Rectal smooth muscle tissue (tissue), 1 donor: ENCODE measurements around the gene PTTG1.
A peak's percentile ranks its signal among the peaks of the same experiment; 100 is the strongest.
"Not testable (repeated sequence)": the region's sequence is repeated elsewhere in the genome, so short reads cannot be mapped to it uniquely, and the experiment has no call there.

Source experiments
- H3K27ac ChIP-seq: one replicate; pipeline ENCODE4 v1.7.0; 2013; ENCODE audit warnings: low read depth, low read length, inconsistent platforms
- H3K27me3 ChIP-seq: one replicate; pipeline ENCODE4 v1.7.0; 2013; ENCODE audit warnings: low read length; ENCODE audit not compliant: control insufficient read depth, insufficient read depth
- H3K36me3 ChIP-seq: one replicate; pipeline ENCODE4 v1.7.0; 2013; ENCODE audit warnings: low read length; ENCODE audit not compliant: control insufficient read depth, insufficient read depth
- H3K4me1 ChIP-seq: one replicate; pipeline ENCODE4 v1.7.0; 2013; ENCODE audit warnings: low read length; ENCODE audit not compliant: control insufficient read depth, insufficient read depth
- H3K4me3 ChIP-seq: one replicate; pipeline ENCODE4 v1.7.0; 2013; ENCODE audit warnings: low read length
- H3K9ac ChIP-seq: one replicate; pipeline ENCODE4 v1.7.0; 2013; ENCODE audit warnings: low read length

Gene PTTG1

GRCh38 chr5:160432787-160433186 is 11.1 kb downstream of the PTTG1 start:
- H3K27me3 ChIP-seq = no peaks in the 10 kb centered on the region
- H3K27ac ChIP-seq = no peak overlapping the region
- H3K9ac ChIP-seq = no peak overlapping the region
- H3K36me3 ChIP-seq = no peaks in the 10 kb centered on the region
- H3K4me1 ChIP-seq = no peaks in the 10 kb centered on the region
- H3K4me3 ChIP-seq = no peak overlapping the region

- Histone ChIP-seq H3K27ac (no peak overlapping the region), H3K36me3 (no peaks in the 10 kb centered on the region), H3K4me3 (no peak overlapping the region), H3K4me1 (no peaks in the 10 kb centered on the region), H3K9ac (no peak overlapping the region), H3K27me3 (no peaks in the 10 kb centered on the region)
Observed at GRCh38 chr5:160434022-160434531, 12.4 kb downstream of the PTTG1 start.

DNA sequence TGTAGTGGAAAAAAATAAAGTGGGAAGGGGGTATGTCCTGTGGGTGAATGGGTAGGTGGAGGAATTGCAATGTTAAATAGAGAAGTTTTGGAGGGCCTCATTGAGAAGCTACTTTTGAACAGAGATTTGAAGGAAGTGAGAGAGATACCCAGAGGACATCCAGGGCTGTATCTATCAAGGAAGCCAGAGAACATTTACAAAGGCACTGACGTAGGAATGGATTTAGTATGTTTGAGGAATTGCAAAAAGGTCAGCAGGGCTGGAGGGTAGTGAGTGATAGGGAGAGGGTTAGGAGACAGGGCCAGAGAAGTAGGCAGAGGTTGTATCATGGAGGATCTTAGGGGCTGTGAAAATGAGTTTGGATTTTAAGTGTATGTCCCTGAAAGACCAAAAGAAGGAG is 13.9 kb downstream of the PTTG1 start:
- no peak overlapping the region for H3K27ac ChIP-seq
- no peaks in the 10 kb centered on the region for H3K27me3 ChIP-seq
- no peak overlapping the region for H3K9ac ChIP-seq
- H3K4me3 ChIP-seq = no peak overlapping the region
- H3K4me1 ChIP-seq = no peaks in the 10 kb centered on the region
- no peaks in the 10 kb centered on the region for H3K36me3 ChIP-seq

GRCh38 chr5:160436017-160436416 is 14.4 kb downstream of the PTTG1 start:
- Histone ChIP-seq H3K4me3 (no peak overlapping the region), H3K9ac (no peak overlapping the region), H3K27me3 (no peaks in the 10 kb centered on the region), H3K27ac (no peak overlapping the region), H3K4me1 (no peaks in the 10 kb centered on the region), H3K36me3 (no peaks in the 10 kb centered on the region)

GRCh38 chr5:160436661-160437060 is 15.0 kb downstream of the PTTG1 start:
- not testable (repeated sequence) for H3K27ac ChIP-seq, H3K36me3 ChIP-seq, H3K27me3 ChIP-seq, H3K4me1 ChIP-seq, H3K9ac ChIP-seq, H3K4me3 ChIP-seq

GRCh38 chr5:160437271-160437670 is 15.6 kb downstream of the PTTG1 start:
- Histone ChIP-seq H3K4me1 (no peaks in the 10 kb centered on the region), H3K27ac (no peak overlapping the region)

DNA sequence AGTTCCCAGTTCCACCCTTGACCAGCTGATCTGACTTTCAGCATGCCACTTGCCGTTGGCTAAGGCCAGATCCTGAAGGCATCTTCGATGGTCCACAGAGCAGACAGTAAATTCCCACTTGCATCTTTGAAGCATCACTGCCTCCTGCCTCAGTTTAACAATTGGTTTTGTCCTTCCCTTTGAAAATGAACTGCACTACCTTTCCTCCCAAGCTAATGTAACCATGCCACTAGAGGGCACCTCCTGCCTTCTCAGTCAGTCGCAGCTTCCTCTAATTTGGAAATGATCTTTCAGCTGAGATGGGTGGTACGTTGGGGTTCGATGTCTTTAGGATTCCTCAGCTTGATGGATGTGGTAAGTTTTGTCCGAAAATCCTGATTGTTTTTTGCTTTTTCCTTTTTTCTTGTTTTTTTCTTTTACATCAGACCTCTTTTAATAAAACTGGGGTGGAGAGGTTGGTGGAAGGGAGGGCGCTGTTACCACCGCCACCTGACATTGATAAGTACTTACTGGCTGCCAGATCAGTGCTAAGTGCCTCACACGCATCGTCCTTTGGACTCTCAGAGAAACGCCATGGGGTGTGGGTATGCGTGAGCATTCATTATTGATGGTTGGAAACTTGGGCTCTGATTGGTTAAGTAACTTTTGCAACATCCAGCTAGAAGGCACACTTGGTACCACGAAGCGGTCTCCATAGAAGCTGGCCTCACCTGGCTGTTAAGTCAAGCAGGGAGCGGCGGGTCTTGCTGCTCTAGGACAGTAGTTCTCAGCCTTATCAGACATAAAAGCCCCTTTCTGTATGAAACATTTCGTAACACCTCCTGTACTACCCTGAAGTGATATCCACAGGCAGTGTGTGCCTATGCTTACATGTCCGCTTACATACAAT is 16.9 kb downstream of the PTTG1 start:
- H3K4me3 ChIP-seq = peak overlapping the region; percentile 54
- H3K9ac ChIP-seq = no peak overlapping the region
- H3K27me3 ChIP-seq = no peaks in the 10 kb centered on the region
- H3K36me3 ChIP-seq = no peaks in the 10 kb centered on the region
- H3K27ac ChIP-seq = no peak overlapping the region
- no peaks in the 10 kb centered on the region for H3K4me1 ChIP-seq

More at GRCh38 chr5:160437271-160437670, 15.6 kb downstream of the PTTG1 start:
- H3K36me3 ChIP-seq = no peaks in the 10 kb centered on the region
- H3K27me3 ChIP-seq = no peaks in the 10 kb centered on the region
- no peak overlapping the region for H3K4me3 ChIP-seq
- H3K9ac ChIP-seq = no peak overlapping the region

DNA sequence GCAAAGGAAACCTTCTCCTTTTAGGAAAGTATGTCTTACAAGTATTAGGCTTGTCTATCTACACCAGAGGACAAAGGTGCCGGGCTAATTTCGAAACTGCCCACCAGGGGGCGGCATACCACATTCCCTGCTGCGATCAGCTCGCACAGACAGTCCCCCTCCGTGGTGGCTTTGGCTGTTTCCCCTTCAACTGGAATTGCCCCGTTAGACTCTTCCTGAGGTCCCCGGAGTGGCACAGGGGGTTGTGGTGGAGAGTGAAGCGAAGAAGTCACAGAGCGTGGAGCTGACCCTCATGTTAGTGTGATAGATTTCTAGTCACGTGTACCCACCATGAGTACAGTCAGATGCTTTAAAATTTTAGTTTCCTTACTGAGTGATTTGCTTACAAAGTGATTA is 17.5 kb downstream of the PTTG1 start:
- Histone ChIP-seq H3K27me3 (no peaks in the 10 kb centered on the region), H3K4me1 (no peaks in the 10 kb centered on the region), H3K27ac (no peak overlapping the region), H3K4me3 (peak overlapping the region; percentile 54), H3K9ac (peak overlapping the region; percentile 4), H3K36me3 (no peaks in the 10 kb centered on the region)

DNA sequence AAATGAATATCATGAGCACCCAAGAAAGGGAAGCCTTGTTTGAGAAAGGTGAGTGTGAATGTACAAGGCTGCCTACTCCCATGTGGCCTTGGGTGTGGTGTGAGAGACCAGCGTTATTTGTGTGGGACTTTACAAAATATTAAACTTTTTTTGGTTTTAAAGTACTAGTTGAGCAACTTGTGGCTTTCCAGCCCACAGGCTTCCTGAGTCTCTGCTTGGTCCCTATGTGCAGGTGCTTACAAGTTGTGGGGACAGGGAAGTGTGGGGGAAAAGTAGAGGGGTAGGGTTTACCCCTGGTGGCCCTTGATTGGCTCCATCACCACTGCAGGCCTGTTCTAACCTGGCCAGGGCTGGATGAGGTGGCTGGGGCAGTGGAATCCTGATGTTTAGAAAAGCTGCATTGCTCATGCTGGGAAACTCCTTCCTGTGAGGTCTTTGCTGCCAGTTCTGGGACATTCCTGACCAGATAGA is 19.7 kb downstream of the PTTG1 start:
- Histone ChIP-seq H3K36me3 (no peaks in the 10 kb centered on the region), H3K9ac (no peak overlapping the region), H3K4me3 (no peak overlapping the region), H3K4me1 (no peaks in the 10 kb centered on the region), H3K27ac (no peak overlapping the region), H3K27me3 (no peaks in the 10 kb centered on the region)

DNA sequence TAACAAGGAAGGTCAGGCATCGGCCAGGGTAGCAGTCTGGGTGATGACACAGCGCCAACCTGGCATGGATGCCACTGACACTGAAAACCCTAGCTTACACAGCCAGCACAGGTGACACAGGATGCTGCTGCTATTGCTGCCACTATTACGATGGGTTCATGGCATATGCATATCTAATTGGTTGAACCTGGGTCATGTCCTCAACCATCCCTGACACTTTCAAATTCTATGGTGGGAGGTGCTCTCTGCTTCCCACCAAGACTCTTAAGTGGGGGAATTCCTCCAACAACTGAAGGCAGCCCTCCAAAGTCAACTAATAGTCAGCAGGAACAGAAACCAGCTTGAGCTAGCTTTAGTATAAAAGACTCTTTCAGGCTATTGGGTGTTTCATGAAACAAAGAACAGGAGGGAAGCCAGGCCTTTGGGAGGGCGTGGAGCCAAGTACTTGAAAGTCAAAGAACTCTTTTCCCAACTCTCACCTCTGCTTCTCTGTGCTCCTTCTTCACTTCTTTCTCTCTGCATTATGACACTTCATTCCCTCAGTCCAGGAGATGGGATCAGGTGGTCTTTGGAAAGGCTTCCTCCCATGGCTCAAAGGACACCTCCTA is 21.3 kb downstream of the PTTG1 start:
- no peaks in the 10 kb centered on the region for H3K36me3 ChIP-seq
- no peak overlapping the region for H3K9ac ChIP-seq
- H3K27ac ChIP-seq = no peak overlapping the region
- no peaks in the 10 kb centered on the region for H3K27me3 ChIP-seq
- no peak overlapping the region for H3K4me3 ChIP-seq
- H3K4me1 ChIP-seq = no peaks in the 10 kb centered on the region

DNA sequence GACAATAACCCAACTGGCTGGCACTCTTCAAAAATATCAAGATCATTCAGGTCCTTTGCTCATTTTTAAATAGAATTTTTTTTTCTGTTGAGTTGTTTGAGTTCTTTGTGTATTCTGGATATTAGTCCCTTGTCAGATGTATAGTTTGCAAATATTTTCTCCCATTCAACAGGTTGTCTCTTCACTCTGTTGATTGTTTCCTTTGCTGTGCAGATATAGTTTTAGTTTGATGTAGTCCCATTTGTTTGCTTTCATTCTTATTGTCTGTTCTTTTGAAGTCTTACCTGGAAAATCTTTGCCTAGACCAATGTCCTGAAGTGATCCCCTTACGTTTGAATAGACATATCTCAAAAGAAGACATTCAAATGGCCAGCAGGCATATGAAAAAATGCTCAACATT is 22.8 kb downstream of the PTTG1 start:
- Histone ChIP-seq H3K36me3 (no peaks in the 10 kb centered on the region), H3K9ac (no peak overlapping the region), H3K4me3 (no peak overlapping the region), H3K27me3 (no peaks in the 10 kb centered on the region), H3K27ac (no peak overlapping the region), H3K4me1 (no peaks in the 10 kb centered on the region)

GRCh38 chr5:160445132-160445531 is 23.5 kb downstream of the PTTG1 start:
- H3K27me3 ChIP-seq = no peaks in the 10 kb centered on the region
- no peak overlapping the region for H3K9ac ChIP-seq
- H3K4me3 ChIP-seq = no peak overlapping the region
- no peak overlapping the region for H3K27ac ChIP-seq
- H3K4me1 ChIP-seq = no peaks in the 10 kb centered on the region
- H3K36me3 ChIP-seq = no peaks in the 10 kb centered on the region
